ENCODE measurements around the gene LBR.

The LBR gene

DNA sequence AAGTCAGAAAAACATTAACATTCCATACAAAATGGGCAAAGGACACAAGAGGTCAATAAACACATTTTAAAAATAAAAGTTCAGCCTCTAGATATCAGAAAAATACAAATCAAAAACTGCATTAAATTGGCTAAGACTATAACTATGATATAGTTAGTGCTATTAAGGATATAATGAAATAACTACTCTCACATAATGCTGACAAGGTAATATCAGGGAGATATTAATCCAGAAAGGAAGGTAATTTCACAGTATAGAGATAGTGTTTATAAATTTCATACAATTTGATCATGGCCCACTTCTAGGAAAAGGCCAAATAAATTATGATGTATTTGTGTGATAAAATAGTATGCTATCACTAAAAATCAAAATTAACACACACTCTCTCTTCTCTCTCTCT is 61.8 kb downstream of the LBR start:
- peak; percentile 68 for FAIRE-seq

DNA sequence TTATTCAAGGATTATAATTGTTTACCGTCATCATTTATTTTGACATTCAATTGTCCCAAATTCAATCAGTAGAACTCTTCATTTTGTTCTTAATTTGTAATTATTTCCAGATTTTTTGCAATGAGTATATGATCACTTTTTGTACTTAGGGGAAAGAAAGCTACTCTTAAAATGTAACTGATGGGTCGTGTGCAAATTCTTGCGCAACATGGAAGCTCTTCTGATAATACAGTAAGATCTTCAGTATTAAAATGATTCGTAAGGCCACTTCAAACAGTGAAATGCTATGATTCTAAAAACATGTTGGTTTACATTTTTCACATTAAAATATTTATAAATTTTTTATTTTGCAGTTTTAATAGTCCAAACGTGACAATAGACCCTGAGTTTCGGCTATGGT is 63.4 kb downstream of the LBR start:
- FAIRE-seq: peak; percentile 53

DNA sequence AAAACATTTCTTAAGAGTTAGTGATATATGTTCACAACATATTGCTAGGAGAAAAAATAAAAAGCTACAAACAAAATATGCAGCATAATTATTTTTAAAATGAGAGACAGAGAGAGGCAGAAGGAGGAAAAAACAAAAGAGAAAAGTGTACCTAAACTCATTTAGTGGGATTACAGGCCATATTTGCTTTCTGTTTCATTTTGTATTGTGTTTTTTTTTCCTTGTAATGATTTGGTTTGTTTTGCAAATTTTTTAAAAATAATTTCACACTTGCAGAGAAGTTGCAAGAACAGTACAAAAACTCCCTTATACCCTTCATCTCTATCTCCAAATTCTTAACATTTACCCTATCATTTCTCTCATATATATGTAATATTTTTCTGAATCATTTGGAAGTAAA is 65.0 kb downstream of the LBR start:
- FAIRE-seq: peak; percentile 72

DNA sequence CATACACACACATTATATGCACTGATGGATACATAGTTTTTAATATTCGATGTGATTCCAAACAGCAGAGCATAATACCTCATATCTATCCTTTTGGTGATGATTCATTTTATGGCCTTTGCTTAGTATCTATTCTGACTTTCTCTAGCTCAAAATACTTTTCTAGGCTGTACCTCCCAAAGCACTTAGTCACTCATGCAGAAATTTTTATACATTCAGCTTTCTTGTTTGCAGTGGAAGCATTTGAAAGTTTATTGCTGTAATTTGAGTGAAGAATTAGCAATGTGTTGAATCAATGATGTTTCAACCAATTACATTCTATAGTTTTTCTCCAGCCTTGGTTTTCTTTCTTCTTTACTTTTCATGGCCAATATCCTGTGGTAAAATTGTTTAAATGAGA is 66.7 kb downstream of the LBR start:
- FAIRE-seq: no peak

DNA sequence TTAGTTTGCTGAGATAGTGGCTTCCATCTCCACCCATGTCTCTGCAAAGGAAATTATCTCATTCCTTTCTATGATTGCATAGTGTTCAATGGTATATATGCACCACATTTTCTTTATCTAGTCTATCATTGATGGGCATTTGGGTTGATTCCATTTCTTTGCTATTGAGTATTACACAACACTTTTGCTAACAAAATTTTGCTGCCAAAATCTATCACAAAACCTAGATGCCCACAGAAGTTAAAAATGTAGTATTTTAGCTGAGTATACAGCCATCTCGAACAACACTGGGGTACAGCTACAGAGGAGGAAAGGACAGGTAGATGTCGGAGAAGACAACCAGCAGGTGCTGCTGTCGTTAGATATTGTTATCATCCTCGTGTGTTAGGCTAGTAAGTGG is 67.7 kb downstream of the LBR start:
- no peak for FAIRE-seq

DNA sequence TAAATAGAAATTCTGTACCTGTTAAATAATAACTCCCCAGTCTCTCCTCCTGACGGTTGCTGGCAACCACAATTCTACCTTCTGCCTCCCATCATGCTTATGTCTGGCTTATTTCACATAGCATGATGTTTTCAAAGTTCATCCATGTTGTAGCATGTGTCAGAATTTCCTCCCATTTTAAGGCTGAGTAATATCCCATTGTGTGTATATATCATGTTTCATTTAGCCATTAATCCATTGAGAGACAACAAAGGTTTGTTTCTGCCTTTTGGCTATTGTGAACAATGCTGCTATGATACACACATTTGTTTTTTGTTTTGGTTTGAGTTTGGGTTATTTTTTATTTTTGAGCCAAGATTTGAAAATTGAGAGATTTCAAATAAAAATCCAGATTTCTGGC is 72.0 kb downstream of the LBR start:
- no peak for FAIRE-seq

DNA sequence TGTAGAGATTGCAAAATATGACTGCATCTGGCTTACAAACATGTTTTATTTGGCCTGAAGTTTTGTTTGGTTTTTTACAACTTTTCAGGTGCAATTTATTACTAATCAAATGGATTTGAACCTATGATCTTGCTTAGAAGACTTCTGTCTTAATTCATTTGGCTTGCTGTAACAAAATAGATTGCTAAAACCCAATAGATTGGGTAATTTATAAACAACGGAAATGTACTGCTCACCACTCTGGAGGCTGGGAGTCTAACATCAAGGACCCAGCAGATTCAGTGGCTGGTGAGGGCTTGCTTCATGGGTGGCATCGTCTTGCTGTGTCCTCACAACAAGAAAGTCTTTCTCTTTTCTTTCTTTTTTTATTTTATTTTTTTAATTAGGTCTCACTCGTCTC is 72.9 kb downstream of the LBR start:
- no peak for FAIRE-seq

Measured in TTC549 (cell line).